K562 (cell line): ENCODE results near the gene NECAB2. TPM values are rescaled to one million over a fixed set of nuclear protein-coding genes. Genes with fewer than 3 reads are reported as not detected.

Source experiments
- HES1 ChIP-seq: fragments of 450-650 bp; IDR thresholded peaks from 2 replicates; pipeline ENCODE4 v1.6.1; 2016; ENCODE audit warnings: low read depth, mild to moderate bottlenecking, moderate library complexity
- KDM1A ChIP-seq, 2 experiments: fragments of 450-650 bp; IDR thresholded peaks; 2 replicates each; pipeline ENCODE4 v1.6.1; 2016; ENCODE audit warnings: mild to moderate bottlenecking in 2 of 2
- NFE2 ChIP-seq: IDR thresholded peaks from 2 replicates; pipeline ENCODE4 v1.6.1; 2014; ENCODE audit warnings: antibody characterized with exemption, low read depth
- TAF15 ChIP-seq: fragments of 200-400 bp; formaldehyde crosslinking; IDR thresholded peaks from 2 replicates; pipeline ENCODE4 v1.6.1; 2017; ENCODE audit warnings: mild to moderate bottlenecking, low read depth, low read length, moderate library complexity
- VEZF1 ChIP-seq: fragments of 200-800 bp; sonication (Bioruptor generic); IDR thresholded peaks from 2 replicates; pipeline ENCODE4 v1.6.1; 2017; ENCODE audit warnings: missing genetic modification characterization, missing compliant biosample characterization
- ZNF134 ChIP-seq: fragments of 250-450 bp; sonication (Bioruptor Pico); conservative IDR thresholded peaks from 2 replicates; pipeline ENCODE4 v1.4.0; 2020
- ZNF431 ChIP-seq: sonication (generic); formaldehyde crosslinking; IDR thresholded peaks from 2 replicates; pipeline ENCODE4 v1.8.0; 2022; ENCODE audit warnings: mild to moderate bottlenecking, missing genetic modification reagents
- ZNF707 ChIP-seq: fragments of 250-450 bp; sonication (Bioruptor Pico); conservative IDR thresholded peaks from 2 replicates; pipeline ENCODE4 v1.8.0; 2022; ENCODE audit warnings: inconsistent platforms, mild to moderate bottlenecking, moderate library complexity
- ZNF717 ChIP-seq: fragments of 250-450 bp; sonication (Bioruptor Pico); IDR thresholded peaks from 2 replicates; pipeline ENCODE4 v1.5.0; 2021
- polyA plus RNA-seq, 8 experiments: library from polyadenylated mRNA; depleted of rRNA in 4 of 8; stranded (reverse) in 5 of 8; unstranded in 3 of 8; fragments of >200 nt; fragmentation: Nextera tagmentation in 2 of 8; fragmentation: Illumina TruSeq in 1 of 8; extraction: Ambion mirVana in 2 of 8; extraction: Trizol in 1 of 8; gene quantifications; 2 replicates each; pipeline versions ENCODE4 v1.2.1 to v1.2.3, GENCODE V29; 2011 to 2014; ENCODE audit warnings: inconsistent platforms in 1 of 8, missing spikeins in 1 of 8
- total RNA-seq, 7 experiments: library from RNA; depleted of rRNA in 6 of 7; stranded (reverse); fragments of >200 nt in 6 of 7; fragmentation: Illumina TruSeq in 2 of 7; extraction: Trizol in 2 of 7; gene quantifications; 2 replicates each; pipeline versions ENCODE4 v1.2.1 to v1.2.3, GENCODE V29; 2011 to 2021; ENCODE audit warnings: low replicate concordance in 1 of 7
- TF ChIP-seq, protein P1 (sequence below): fragments of 250-450 bp; sonication (Bioruptor Pico); IDR thresholded peaks from 2 replicates; pipeline ENCODE4 v1.4.0; 2020
- TF ChIP-seq, protein P2 (sequence below): fragments of 450-650 bp; IDR thresholded peaks from 2 replicates; pipeline ENCODE4 v1.7.0; 2016; ENCODE audit warnings: borderline replicate concordance

NECAB2 gene
- total and polyA plus RNA-seq, 9 of the 15 experiments (the other 6 are each of a cell fraction or from before 2014, with no cell fraction given), result 0.03 to 0.28 TPM; not detected in 7

GRCh38 chr16:83935005-83935857 lies 32.8 kb upstream of the NECAB2 start (continued):
- TF ChIP-seq ZNF134 (CRISPR knock-in tag) (no peak), ZNF431 (CRISPR knock-in tag) (no peak), TAF15 (no peak), ZNF707 (CRISPR knock-in tag) (no peak), ZNF717 (no peak), HES1 (no peak), VEZF1 (no peak), KDM1A (IDR thresholded peaks at IDR 0.05) (peak in 1 of 2 experiments; percentile 33; a peak in 1 of 4 replicates), NFE2 (no peak)
- TF ChIP-seq, protein P1, sequence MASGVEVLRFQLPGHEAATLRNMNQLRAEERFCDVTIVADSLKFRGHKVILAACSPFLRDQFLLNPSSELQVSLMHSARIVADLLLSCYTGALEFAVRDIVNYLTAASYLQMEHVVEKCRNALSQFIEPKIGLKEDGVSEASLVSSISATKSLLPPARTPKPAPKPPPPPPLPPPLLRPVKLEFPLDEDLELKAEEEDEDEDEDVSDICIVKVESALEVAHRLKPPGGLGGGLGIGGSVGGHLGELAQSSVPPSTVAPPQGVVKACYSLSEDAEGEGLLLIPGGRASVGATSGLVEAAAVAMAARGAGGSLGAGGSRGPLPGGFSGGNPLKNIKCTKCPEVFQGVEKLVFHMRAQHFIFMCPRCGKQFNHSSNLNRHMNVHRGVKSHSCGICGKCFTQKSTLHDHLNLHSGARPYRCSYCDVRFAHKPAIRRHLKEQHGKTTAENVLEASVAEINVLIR (CRISPR knock-in tag), result no peak
- TF ChIP-seq, protein P2, sequence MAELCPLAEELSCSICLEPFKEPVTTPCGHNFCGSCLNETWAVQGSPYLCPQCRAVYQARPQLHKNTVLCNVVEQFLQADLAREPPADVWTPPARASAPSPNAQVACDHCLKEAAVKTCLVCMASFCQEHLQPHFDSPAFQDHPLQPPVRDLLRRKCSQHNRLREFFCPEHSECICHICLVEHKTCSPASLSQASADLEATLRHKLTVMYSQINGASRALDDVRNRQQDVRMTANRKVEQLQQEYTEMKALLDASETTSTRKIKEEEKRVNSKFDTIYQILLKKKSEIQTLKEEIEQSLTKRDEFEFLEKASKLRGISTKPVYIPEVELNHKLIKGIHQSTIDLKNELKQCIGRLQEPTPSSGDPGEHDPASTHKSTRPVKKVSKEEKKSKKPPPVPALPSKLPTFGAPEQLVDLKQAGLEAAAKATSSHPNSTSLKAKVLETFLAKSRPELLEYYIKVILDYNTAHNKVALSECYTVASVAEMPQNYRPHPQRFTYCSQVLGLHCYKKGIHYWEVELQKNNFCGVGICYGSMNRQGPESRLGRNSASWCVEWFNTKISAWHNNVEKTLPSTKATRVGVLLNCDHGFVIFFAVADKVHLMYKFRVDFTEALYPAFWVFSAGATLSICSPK, result no peak
